HG03575 (cell line): Measurements from ENCODE around the gene WIPF1.

ENCODE experiments used
- ATAC-seq: cut with Tn5 transposase; IDR thresholded peaks from one replicate; pipeline ENCODE4 v1.9.1; 2021; ENCODE audit not compliant: unreplicated experiment, insufficient number of reproducible peaks, low FRiP score; ENCODE audit errors: extremely low read depth

WIPF1 gene

DNA sequence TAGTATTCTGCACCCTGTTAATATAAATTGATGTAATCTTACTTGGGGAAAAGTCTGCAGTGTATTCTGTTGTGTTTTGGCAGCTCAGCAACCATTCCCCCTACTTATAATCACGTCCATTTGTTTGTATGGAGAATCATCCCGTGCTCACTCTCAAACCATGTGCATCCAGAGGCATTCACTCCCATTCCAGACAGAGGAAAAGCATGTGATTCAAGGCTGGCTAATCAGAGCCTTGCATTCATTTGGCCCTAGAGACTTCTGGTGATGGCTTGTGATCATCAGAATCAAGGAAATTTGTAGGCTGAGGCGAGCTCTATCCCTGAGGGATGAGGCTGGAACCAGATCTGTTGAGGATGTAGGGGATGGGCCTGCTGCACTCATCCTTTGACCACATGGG, 5.1 kb upstream of the WIPF1 start:
- no peak for ATAC-seq

DNA sequence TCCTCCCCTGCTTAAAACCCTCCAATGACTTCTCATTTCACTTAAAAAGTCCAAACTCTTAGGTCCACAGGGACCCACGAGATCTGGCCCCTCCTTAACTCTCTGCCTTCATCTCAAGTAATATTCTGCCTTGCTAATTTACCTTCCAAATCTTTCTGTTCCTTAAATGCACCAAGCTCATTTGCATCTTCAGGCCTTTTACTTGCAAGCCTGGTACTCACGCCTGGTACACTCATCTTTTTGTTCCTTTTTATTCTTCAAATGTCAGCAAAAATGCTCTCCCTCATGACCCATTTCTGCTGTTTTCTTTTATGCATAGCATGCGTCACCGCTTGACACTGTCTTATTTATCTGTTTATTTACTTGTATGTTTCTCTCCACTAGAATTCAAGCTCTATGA, 2.7 kb upstream of the WIPF1 start:
- ATAC-seq = no peak

DNA sequence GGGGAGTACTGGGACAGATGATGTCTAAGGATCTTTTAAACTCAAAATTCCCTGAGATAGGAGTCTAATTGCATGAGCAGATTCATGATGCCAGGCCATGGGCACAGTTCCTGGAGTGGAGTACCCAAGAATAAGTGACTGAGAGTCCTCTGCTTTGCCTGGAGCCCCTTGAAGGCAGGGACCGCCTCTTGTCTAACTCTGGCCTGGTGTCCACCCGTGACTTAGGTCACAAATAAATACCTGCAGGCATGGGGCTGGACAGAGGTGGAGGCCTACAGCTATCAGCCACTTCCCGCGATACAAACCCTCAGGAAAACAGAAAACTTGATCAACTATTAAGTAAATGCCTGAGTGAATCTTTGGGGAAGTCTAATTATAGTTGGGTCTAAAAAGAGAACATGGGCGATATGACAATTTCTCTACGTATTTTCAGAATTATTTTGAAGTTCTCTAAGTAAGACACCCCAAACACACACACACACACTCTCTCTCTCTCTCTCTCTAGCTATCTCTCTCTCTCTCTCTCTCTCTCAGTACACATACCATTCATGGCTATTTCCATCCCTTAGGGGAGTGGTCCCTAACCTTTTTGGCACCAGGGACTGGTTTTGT, 1.8 kb upstream of the WIPF1 start:
- no peak for ATAC-seq

DNA sequence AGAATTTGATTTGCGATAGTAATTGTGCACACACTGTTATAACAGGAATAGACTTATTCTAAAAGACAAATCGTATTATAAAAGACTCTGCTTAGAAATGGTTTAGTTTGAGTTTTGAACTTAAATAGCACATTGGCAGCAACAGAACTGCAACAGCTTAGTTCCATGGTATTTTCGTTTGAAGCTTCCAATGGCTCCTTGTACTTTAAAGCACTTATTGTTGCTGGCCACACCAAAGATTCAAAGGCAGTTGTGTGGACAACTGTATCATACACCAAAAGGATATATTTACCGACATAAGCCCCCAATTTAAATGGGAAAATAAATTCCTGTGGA, 627 bp downstream of the WIPF1 start:
- ATAC-seq = no peak

DNA sequence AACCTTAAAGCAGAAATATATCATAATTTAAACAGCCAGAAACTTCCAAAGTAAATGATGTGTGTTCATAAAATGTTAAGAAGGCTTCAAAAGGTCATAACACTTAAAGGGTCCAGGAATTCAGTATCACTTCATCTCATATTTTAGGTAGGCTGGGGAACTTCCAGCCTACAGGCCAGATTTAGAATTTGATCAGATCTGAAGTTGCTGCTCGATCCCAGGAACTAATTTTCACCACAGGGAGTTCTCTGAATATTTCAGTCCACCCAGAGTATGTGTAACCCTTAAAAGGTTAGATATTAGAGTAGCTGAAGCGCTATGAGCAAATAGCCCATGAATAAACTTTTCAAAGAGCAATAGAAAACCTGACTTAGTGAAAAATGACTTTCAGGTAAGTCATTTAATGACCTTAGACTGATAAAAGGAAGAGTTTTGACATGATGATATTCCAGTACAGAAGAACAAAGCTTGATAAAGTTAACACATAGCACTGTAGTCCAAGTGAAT, 1.7 kb downstream of the WIPF1 start:
- no peak for ATAC-seq

DNA sequence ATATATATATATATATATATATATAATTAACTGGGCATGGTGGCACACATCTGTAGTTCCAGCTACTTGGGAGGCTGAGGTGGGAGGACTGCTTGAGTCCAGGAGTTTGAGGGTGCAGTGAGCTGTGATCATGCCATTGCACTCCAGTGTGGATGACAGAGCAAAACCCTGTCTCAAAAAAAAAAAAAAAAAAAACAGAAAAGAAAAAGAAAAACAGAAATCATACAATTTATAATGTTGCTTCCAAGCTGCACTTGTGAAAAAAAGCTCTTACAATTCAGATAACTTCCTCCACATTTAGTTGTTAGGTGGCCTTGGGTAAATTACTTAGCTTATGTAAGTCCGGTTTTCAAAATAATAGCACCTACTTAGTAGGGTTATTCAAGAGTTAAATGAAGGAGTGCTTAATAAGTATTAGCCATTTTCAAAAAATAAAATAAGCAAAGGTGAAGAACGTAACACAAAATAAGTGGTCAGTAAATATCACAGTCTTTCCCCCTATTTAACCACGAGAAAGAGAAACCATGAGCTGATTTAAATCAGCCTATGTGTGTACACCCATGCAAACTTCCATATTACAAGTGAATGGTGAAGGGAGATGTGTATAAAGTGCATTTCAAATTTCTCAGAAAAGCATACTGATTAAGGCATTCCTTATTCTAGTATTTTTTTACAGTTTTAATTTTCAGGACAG, 2.3 kb downstream of the WIPF1 start:
- no peak for ATAC-seq

DNA sequence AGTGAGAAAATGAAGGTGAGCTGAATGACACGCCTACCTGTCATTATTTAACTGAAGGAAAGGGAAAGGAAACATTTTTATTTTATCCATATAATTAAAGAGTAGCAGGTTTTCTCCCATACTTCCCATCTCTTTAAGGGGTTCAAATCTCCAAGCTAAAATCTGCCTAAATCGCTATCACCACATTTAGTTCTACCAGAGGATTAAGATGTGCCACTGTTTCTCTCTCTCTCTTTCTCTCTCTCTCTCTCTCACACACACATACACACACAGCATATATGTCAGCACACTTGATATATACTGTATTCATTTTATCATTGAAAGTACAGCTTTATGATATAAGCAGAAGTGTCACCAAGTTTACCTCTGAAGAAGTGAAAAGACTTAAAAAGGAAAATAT, 3.1 kb downstream of the WIPF1 start:
- ATAC-seq = no peak

DNA sequence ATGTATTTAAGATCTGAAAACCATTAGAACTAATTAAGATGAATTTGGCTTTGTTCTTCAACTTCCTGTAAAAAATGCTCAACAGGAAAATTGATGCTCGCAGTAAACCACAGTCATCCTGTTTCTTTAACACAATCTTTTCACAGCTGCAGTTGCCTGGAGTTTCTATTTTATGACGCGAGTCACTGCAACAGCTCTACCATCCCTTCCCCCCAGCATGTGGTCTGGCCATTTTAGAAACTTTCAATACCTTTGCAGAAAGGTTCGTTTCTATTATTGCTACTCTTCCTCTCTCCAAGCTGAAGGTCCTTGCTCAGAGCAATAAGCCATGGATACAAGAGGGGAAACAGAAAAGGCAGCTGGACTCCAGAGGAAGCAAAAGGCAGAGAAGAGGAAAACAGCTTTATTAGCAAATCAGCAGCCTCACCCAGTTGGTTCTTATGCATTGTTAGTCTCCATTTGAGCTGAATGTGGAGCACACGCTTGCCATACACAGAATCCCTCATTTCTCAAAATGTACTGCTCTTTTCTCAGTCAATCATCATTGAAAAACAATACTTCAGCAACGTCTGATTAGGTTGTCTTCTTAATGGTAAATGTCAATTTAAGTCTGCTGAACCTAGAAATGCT, 3.9 kb downstream of the WIPF1 start:
- ATAC-seq = peak; percentile 31

DNA sequence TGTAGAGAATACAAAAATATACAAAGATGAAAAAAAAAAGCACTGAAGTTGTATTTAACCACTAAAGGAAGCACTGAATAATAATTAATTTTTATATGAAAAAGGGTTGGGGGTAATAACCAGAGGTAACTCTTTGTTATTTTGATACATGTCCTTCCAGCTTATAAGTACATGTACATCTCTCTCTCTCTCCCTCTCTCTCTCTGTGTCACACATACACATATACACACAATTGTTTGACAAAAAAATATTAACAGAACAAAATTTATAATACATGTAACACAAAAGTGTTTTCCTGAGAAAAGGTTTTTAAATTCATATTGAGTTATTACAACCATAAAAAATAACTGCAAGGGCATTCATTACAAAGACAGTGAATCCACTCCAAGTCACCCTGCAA, 4.6 kb downstream of the WIPF1 start:
- no peak for ATAC-seq

DNA sequence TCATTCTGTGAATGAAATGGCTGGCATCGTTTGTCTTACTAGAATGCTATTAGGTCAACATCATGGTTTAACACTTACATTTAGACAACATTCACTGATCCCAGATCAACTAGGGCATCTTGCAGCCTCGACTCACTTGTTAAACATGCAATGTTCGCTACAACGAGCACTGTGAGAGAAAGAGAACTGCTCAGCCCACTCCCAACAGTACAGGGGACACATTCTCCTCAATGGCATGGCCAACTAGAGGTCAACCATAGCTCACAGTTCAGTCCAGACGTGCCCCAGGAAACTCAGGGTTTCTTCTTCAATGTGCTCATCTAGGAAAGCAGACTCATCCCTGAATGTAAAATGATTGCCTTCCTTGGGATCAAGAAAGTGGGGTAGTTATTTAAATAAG, 5.9 kb downstream of the WIPF1 start:
- ATAC-seq = no peak

DNA sequence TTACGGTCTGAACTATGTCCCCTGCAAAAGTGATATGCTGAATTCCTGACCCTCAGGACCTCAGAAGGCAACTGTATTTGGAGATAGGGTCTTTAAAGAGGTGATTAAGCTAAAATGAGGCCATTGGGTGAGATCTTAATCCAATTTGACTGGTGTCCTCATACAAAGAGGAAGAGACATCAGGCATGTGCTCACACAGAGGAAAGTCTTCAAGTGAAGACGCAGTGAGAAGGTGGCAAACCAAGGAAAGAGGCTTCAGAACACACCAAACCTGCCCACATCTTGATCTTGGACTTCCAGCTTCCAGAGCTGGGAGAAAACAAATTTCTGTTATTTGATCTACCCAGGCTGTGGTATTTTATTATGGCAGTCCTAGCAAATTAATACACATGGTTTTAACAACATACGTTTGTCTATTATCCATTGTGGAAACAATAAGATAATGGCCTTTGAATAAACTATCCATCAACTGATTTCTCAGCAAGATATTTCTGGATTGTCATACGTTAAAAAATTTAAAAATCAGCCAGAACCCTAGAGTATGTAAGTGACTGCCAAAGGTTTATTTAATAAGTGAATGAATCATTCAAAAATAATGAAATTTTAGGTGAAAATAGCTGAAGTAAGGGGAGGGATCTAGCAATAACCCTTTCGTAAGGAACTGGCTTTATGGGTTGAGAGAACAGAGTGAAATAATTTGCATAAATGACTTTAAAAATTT, 6.5 kb downstream of the WIPF1 start:
- ATAC-seq = no peak

DNA sequence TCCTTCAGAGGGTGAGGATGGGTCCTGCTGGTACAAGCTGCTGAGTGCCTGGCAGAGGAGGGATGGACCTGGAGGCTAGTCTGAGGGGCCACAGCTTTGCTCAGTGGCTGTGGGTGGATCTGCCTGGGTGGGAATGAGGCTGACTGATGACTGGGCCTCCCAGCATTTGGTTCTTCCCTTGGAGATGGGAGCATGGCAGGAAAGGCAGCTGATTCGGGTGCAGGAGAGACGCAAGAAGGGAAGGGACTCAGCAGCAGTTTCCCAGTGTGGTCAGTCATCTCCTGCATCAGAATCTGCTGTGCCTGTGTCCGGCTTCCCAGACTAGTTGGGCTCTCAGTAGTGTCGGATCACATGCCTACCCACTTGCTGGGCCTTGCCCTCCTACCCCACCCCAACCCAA, 7.3 kb downstream of the WIPF1 start:
- ATAC-seq = no peak

DNA sequence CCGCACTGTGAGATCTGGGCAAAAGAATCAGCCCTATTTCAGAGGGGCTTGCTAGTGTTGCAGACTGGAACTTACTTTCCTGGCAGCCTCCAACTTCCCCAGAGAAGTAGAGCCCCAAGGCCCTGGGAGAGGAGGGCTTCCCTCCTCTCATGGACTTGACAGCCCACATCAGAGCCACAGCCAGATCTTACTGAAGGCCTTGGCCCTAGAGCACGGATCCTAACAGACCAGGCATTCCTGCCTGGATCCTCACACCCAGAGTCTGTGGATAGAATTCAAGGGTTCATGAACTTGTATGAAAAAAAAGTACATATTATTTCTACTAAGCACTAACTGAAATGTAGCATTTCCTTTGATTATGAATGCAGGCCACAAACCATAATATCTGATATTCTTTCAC, 8.3 kb downstream of the WIPF1 start:
- ATAC-seq = no peak

DNA sequence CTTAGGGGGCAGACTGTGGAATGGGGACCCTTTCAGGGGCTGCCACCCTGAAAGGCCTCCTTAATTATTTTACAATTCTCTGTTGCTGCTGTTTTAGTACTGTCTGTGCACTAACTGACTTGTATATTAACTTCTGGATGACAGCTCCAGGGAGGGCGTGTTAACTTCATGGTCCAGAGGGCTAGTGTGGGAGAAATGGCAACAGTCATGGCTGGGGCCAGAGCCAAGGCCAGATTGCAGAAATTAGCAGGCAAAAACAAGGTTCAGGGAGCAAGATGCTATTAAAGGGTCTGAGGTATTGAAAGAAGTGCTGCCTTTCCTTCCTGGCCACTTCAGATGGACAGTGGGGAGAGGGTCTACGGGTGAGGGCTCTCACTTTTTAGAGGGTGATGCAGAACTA, 9.1 kb downstream of the WIPF1 start:
- no peak for ATAC-seq

DNA sequence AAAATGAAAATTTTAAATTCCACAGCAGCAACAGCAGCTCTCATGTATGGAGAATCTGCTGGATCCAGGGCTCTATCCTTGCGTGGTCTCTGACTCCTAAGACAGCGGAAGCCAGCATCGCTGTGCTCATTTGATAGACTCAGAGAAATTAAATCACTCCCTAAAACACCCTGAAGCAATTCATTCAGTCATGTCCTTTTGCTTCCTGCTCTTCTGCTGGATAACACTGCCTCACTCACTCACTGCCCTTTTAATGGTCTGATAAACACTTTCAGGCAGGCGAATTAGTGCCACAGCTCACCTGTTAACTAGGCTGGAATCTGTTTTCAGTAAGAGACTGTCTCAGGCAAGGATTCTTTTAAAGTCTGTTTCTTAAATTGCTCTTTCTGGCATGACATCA, 10.0 kb downstream of the WIPF1 start:
- ATAC-seq = no peak

DNA sequence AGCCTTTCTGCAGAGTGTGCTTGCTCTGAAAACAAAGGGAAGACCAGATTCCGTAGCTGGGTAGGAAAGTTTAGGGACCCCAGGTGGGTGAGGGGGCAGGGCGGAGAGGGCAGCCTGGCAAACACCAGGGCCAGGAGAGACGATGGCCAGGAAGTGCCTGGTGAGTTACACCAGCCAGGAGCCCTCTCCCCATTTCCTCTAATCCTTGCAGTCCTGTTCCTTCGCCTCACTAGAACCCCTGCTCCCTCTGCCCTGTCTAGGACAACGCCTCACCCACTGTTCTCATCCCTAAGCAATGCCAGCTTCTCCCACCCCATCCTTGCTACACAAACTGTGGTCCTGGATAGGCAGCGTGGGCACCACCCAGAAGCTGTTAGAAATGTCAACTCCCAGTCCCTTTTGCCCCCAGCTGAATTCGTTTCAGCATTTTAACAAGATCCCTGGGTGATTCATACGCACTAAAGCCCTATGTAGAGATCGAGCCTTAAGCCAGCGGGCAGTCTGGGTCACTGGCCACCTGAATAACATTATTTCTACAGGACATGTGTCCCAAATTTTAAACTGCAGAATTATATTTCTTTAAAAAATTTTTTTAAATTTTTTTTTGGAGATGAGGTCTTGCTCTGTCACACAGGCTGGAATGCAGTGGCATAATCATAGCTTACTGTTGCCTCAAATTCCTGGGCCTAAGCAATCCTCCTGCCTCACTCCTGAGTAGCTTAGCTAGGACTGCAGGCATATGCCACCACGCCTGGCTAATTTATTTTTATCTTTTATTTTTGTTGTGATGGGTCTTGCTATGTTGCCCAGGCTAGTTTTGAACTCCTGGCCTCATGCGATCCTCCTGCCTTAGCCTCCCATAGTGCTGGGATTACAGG, 10.9 kb downstream of the WIPF1 start:
- no peak for ATAC-seq

DNA sequence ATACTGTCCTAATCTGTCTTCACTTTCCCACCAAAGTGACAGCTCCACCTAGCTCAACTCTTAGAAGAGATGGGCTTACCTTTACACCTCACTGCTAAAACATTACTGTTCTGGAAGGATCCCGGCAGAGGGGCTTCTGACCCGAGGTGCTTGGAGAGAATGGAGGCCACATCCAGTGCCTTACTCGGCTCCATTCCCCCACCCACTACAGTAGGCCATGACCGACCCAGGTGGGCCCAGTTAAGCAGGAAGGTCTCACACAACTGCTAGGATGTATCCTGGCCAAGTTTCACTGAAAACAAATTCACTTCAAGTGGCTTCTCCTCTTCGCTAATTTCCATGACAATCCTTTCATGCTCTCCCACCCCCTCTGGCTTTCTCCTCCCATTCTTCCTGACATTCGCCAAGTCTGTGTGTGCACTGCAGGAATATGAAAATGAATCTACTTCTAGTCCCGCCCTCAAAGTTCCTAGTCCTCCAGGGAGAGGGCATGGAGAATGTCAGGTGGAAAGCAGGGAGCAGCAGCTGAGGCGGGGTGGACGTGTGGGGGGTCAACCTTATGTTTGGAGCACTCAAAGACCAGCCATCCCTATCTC, 11.8 kb downstream of the WIPF1 start:
- ATAC-seq = no peak

DNA sequence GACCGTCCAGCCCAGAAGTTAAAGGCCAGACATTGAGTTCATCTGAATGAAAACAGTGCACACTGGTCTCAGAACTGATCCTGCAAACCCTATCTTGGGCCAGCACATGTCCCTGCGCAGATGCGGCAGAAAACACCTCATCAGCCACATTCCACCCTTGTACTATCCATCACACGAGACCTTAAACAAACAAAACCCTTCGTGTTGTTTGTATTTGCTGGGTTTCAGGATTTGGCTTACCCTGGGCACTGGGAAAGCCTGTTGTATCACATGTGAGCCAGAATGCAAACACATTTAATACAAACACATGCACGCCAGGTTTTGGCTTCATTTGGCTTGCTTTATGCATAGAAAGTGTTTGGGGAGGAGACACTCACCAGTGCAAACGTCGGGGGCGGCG, 12.5 kb downstream of the WIPF1 start:
- ATAC-seq = no peak

DNA sequence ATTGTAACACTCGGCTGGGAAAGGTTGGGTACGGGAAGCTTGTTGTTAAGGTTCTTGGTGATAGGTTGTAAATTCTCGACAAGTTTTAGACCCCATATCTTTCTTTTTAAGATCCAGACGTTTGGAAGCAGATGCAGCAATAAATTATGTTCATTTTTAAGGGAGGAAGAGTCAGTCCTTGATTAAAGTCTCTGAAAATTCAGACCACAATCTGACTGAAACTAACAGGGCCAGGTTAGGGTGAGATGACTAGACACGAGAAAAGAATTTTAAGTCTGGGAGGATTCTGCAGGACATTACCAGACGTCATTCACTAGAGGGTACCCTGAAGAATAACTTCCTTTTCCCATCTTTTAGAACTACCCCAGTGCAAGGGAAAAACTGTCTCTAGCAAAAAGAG, 16.1 kb downstream of the WIPF1 start:
- no peak for ATAC-seq
